Ureter (tissue), 1 donor: Measurements from ENCODE around the gene SRSF6. TPM values are rescaled to one million over a fixed set of nuclear protein-coding genes. Genes with fewer than 3 reads are reported as not detected.
A peak's percentile ranks its signal among the peaks of the same experiment; 100 is the strongest.
"Not testable (repeated sequence)": the region's sequence is repeated elsewhere in the genome, so short reads cannot be mapped to it uniquely, and the experiment has no call there.

Source experiments
- DNase-seq: peaks from one replicate; pipeline ENCODE4 v3.0.0-alpha.2; 2020; ENCODE audit warnings: low spot score
- total RNA-seq: library from RNA; stranded (reverse); gene quantifications from one replicate; pipeline ENCODE4 v1.2.4, GENCODE V29; 2023
- donor health status: DM: yes; HTN: yes; CAD: no.

SRSF6 gene
- total RNA-seq = 192 TPM

DNA sequence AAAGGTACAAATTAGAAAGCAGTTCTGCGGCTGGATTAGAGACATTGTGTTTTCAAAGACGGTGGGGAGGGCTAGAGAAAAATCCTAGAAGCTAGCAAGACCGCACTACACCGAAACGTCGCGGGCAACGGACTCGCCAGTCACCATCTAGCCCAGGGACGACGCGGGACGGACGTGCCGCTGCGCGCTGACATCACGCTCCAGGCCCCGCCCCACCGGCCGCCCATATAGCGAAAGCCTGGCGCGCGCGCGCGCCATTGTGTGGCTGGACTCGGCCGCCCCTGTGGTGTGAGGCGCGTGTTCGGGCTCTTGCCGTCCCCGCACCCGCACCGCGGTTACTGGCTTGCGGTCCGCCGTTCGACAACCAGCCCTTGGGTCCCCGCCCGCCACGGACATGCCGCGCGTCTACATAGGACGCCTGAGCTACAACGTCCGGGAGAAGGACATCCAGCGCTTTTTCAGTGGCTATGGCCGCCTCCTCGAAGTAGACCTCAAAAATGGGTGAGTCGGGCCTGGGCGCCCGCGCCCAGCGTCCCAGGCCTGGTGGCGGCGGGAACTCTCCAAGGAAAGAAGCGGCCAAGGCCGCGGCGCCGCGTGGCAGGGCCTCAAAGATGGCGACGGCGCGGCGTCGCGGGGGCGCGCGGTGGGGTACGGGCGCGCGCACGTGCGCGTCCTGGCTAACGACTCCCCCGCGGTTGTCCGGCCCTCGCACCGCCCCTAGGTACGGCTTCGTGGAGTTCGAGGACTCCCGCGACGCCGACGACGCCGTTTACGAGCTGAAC lies at the start of gene SRSF6:
Gene SRSF6, plus strand, starts transcription at position 257 of the 782 bp plus-strand sequence. Its CDS starts 138 bp downstream, at position 395.
- peak; percentile 97 for DNase-seq

DNA sequence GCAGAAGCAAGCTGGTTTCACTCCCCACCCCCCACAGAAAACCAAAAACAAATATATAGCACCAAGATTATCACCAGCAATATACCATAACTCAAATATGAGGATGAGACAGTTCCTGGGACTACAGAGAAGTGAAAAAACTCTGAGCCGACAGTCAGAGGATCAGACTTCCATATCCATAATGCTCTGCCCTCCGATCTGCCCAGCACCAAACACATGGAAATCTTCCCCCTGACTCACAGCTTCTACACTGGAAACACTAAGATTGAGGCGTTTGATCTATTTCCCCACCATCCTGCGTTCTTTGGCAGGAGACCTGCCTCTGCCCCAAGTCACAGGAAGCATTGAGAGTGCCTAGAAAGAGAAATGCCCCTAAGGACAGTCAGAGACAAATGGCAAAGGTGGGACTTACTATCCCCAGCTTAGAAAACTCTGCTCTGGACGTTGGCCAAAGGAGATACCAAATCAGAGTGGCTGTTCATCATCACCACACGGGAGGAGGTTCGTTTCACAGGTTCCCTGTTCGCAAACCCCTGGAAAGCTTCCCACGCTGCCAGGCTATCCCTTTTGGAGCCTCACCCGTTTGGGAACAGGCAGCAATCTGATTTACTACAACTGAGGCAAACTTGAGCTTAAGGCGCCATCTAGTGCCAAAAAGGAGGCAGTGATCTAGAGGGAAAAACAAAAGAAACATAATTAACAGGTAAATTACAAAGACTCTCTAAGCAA lies 48.7 kb upstream of the SRSF6 start:
- no peak for DNase-seq

DNA sequence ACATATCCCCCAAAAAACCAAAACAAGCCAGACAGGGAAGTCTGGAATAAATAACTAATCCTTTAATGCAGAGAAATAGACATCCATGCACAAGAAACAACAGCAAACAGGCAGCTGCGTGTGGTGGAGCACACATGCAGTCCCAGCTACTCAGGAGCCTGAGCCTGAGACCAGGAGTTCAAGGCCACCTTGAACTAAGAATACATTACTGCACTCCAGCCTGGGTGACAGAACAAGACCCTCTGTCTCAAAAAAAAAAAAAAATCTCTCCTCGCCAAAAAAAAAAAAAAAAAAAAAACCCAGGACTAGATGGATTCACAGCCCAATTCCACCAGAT lies 48.2 kb upstream of the SRSF6 start:
- DNase-seq = no peak

DNA sequence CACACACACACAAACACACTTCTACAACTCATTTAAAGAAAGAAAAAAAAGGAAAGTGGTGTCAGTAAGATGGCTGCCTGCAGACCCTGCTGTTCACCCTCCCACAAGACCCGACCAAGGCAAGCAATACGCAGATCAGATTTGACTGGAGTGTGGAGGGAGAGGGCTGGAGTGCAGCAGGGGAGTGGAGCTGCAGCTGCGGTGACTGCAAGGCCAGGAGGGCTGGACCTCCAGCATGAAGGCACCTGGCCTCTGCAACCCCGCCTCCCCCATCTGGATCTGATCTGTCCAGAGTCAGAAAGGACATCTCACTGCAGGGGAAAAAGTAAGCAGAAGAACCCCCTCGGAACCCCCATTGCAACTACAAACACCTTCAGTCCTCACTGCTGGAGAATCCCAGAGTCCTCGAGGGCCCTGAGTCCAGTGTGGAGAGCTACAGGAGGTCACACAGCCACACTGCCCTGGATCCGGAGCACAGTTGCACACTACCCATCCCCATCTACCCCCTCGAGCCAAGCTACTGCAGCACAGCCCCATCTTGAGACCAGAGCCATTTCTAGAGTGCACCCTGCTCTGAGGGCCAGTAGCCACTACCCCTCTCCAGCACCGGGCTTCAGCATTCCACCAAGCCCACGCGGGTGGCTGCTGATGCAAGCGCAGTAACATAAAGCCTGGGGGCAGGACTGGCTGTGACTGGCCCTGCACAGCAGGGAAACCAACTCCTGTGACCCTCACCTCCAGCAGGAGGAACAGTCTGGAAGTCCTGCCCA lies 41.9 kb upstream of the SRSF6 start:
- no peak for DNase-seq

DNA sequence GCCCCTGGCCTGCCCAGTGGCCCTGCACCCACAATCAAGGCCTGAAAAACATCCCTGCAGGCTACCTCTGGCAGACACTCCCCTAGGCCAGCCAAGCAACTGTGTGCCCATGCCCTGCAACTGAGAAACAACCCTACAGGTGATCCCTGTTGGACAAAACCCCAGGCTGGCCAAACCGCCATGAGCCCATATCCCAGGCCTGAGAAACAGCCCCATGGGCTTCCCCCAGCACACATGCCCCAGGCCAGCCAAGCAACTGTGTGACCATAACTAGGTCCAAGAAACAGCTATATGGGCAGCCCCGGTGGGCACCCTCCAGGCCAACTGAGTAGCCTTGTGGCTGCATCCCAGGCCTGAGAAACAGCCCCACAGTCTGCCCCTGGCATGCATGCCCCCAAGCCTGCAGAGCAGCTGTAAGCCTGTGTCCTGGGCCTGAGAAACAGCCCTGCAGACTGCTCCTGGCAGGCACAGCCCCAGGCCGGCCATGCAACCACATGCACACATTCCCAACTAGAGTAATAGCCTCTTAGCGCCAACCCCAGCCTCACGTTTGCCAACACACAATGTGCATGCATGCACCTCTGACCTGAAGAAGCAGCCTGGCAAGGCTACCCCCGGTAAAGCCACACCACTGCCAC lies 41.0 kb upstream of the SRSF6 start:
- DNase-seq = no peak

DNA sequence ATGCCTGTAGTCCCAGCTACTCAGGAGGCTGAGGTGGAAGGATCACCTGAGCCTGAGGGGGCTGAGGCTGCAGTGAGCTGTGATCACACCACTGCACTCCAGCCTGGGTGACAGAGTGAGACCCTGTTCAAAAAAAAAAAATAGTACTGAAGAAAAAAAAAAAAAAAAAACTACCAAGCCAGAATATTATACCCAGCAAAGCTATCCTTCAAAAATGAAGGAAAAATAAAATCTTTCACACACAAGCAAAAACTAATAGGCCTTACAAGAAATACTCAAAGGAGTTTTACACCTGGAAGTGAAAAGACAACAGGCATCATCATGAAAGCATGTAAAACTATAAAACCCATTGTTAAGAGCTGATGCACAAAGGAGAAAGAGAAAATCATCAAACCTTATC lies 37.5 kb upstream of the SRSF6 start:
- DNase-seq = no peak

DNA sequence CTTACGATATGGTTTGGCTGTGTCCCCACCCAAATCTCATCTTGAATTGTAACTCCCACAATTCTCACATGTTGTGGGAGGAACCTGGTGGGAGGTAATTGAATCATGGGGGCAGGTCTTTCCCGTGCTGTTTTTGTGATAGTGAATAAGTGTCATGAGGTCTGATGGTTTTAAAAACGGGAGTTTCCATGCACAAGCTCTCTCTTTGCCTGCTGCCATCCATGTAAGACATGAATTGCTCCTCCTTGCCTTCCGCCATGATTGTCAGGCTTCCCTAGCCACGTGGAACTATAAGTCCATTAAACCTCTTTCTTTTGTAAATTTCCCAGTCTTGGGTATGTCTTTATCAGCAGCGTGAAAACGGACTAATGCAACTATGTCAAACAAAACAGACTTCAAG lies 36.8 kb upstream of the SRSF6 start:
- not testable (repeated sequence) for DNase-seq

DNA sequence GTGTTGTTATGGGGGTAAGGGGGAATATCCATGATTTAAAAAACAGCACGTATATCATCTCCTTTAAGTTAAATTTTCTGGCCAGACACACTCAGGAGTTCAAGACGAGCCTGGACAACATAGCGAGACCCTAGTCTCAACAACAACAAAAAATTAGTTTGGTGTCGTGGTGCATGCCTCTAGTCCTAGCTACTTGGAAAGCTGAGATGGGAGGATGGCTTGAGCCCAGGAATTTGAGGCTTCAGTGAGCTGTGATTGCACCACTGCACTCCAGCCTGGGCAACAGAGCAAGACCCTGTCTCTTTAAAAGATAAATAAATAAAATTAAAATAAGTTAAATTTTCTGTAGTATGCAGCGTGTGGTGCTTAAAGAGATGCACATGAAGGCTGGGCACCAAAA lies 31.5 kb upstream of the SRSF6 start:
- DNase-seq = no peak

DNA sequence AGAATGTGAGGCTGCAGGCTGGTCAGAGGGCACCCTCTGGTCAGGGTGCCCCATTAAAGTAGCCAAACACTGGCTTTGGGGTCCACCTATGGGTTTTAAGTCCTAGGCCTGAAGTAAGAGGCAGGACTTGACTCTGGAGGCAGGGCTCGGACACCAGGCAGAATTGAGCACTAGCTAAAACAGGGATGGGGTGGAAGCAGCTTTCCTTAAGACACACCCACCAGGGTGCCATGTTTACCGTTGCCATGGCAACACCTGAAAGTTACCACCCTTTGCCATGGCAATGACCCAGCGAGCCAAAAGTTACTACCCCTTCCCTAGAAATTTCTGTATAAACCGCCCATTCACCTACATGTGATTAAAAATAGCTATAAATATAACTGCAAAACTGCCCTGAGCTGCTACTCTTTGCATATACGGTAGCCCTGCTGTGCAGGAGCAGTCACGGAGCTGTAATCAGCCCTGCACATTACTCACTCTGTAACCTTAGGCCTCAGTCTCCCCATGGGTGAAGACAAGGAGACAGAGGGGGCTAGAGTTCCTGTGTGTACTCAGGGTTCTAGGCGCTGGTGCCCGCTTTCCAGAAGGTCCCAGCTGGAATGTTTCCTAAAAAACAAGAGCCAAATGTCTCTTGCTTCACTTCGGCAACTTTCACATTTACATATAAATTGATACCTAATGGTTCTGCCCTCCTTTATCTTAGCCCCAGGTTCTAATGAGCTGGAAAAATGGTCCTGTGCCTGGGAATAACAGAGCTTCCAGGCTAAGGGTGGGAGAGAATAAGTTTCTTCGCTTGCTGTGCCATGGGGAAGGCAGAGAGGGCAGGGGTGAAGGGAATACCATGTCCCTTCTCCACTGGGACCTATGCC lies 27.2 kb upstream of the SRSF6 start:
- no peak for DNase-seq

DNA sequence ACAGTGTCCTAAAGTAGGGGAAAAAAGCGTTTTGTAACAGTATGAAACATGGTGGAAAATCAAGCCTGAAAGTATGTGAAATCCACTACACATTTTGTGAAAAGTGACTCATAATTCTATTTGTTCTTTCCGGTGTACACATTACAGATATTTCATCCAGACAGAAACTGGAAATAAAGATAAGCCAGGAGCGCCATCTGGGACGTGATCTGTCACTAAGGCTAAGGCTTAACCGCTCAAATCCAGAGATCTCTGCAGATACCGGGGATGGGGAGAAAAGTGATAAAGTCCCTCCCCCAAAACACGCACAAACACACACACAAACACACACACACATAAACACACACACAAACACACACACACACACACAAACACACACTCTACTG lies 26.6 kb upstream of the SRSF6 start:
- DNase-seq = no peak

DNA sequence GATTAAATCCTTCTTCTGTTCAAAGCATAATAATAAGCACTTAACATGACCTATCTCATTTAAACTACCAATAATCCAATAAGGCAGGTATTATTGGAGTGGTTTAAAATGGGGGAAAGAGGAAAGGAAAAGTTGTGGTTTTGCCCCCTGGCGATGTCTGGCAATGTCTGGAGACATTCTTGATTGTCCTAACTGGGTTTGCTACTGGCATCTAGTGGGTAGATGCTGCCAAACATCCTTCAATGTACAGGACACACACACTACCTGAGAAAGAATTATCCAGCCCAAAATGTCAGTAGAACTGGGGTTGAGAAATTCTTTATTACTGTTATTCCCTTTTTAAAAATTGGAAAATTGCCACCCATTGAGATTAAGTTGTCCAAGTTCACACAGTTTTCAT lies 25.2 kb upstream of the SRSF6 start:
- DNase-seq = no peak

DNA sequence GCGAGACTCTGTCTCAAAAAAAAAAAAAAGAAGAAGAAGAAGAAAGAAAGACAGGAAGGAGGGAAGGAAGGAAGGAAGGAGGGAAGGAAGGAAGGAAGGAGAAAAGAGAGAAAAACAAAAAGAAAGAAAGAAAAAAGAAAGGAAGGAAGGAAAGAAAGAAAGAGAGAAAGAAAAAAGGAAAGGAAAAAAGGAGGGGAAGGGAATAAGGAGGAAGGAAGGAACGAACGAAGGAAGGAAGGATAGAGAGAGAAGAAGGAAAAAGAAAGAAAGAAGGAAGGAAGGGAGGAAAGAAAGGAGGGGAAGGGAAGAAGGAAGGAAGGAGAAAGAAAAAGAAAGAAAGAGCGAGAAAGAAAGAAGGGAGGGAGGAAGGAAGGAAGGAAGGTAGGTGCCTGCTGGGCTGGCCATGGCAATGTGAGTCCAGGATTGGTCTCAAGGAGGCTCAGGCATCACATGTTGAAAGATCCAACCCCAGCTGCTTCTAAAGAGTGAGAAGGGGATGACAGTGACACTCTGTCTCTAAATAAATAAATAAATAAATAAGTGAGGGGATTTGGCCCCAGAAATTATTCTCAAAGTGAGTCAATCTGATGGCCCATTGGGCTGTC lies 24.3 kb upstream of the SRSF6 start:
- DNase-seq = no peak

DNA sequence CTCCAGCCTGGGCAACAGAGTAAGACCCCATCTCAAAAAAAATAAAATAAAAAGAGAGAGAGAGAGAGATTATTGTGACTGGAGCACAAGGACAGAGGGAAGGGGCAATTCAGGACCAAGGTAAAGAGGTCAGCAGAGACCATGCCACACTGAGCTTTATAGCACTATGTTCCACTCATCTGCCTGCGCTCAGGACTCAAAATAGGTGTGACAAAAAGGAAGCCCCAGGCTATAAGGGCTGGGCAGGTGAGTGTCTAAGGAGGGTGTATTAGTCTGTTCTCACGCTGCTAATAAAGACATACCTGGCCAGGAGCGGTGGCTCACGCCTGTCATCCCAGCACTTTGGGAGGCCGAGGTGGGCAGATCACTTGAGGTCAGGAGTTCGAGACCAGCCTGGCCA lies 23.1 kb upstream of the SRSF6 start:
- no peak for DNase-seq

DNA sequence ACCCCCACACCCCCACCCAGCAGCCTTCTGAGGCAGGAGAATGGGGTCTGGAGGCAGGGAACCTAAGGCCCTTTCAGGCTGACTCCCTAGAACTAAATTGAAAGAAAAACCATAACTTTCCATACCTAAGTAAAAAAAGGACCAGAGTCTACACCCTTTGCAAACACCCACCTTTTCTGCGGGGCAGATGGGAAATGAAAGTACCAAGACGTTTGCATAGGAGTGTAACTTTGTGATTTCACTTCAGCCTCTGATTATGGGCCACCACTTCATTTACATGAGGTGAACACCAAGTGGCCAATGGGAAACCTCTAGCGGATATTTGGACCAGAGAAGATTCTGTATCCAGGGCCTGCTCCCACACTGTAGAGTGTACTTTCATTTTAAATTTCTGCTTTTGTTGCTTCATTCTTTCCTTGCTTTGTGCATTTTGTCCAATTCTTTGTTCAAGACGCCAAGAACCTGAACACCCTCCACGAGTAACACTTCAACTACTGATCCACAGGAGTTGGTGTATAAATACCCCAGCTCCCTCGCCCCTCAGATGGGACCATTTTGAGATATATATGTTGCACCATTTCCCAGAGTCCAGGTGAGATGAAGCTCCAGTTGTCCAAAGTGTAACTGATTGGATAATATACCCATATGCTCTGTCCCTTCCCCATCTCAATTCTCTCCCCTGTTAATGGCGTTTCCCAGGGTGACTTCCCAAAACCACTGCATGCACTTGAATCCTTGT lies 18.9 kb upstream of the SRSF6 start:
- no peak for DNase-seq

DNA sequence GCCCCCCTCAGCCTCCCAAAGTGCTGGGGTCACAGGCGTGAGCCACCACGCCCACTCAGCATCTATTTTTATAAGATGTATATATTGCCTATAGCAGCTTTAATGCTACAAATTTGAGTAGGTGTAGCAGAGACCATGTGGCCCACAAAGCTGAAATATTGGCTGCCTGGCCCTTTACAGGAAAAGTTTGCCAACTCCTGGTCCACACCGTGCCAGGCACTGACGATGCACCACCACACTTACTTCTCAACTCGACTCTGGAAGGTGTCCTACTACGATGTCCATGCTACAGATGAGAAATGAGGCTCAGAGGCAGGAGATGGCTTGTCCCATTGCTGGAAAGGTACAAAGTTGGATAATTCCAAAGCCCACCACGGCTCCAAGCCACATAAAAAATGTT lies 17.2 kb upstream of the SRSF6 start:
- DNase-seq = no peak

DNA sequence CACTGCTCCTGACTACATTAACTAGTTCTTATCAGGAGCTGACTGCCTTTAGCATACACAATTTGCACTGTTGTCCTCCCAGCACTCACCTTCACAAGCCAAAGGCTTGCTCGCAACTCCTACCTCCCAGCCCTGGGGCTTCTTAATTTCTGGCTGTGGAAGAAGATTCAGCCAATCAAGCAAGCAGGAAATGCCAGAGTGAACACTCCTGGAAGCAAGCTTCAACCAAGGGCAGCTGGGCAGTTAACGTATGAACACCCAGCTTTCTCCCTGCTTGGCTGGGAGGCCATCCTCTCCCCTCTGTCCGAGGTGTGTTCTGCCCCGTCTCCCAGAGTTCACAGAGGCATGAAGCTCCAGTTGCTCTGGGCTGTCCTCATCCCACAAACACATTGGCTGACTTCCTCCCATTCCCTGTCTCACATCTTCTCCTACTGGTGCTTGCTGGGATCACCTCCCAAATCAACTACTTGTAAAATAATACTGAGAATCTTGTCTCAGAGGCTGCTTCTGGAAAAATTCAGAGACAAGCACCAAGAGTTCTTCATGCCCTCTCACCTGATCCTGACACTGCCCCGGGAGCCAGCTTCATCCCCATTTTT lies 15.3 kb upstream of the SRSF6 start:
- no peak for DNase-seq

DNA sequence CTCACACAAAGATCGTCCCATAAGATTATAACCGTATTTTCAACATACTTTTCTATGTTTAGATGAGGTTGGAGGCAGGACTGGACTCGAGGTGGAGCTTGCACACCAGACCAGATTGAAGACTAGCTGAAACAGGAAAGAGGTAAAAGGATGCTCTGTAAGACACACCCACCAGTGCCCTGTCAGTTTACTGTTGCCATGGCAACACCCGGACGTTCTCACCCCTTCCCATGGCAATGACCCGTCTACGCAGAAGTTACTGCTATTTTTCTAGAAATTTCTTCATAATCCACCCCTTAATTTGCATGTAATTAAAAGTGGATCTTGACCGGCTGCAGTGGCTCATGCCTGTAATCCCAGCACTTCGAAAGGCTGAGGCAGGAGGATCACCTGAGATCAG lies 13.6 kb upstream of the SRSF6 start:
- DNase-seq = no peak

DNA sequence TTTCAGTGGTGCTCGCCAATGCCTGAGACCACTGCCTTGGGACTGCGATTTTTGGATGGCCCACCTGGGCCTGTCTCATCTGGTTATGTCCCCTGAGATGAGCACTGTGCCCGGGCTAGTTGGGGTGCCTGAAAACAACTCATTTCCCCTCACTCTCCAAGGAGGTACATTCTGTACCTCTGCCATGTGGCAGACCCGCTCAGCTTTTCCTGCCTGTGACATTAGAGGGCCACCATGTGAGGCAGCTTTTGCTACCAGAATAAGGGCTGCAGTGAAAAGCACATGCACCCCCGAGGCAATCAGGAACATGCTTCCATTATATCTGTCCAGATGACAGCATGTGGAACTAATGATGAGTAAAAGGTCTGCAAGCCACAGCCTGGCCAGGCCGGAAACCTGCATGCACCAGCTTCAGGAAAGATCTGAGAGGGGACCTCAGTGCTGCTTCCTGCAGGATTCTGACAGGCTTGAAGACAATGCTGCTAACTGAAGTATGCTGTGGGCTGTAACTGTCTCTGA lies 11.3 kb upstream of the SRSF6 start:
- no peak for DNase-seq

DNA sequence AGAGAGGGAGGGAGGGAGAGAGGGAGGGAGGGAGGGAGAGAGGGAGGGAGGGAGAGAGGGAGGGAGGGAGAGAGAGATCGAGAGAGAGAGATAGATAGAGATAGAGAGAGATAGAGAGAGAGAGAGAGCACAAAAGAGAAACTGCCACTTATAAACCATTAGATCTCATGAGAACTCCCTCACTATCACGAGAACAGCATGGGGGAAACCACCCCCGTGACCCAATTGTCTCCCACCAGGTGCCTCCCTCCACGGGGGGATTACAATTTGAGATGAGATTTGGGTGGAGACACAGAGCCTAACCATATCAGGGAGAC lies 9.3 kb upstream of the SRSF6 start:
- DNase-seq = not testable (repeated sequence)
